BLaER1 (cell line): ENCODE measurements around the gene THOC6.

Experiments used
- H3K27ac ChIP-seq: shearing (Covaris generic); formaldehyde crosslinking; 2 replicates; pipeline ENCODE4 v1.8.1; 2022
- H3K27me3 ChIP-seq: shearing (Covaris generic); formaldehyde crosslinking; 2 replicates; pipeline ENCODE4 v1.8.1; 2022
- H3K36me3 ChIP-seq: shearing (Covaris generic); formaldehyde crosslinking; 2 replicates; pipeline ENCODE4 v1.8.1; 2022
- H3K4me1 ChIP-seq: shearing (Covaris generic); formaldehyde crosslinking; 2 replicates; pipeline ENCODE4 v1.8.1; 2022
- H3K4me2 ChIP-seq: shearing (Covaris generic); formaldehyde crosslinking; 2 replicates; pipeline ENCODE4 v1.8.1; 2022
- H3K4me3 ChIP-seq: shearing (Covaris generic); formaldehyde crosslinking; 2 replicates; pipeline ENCODE4 v1.8.1; 2022
- H3K9ac ChIP-seq: shearing (Covaris generic); formaldehyde crosslinking; 2 replicates; pipeline ENCODE4 v1.8.1; 2022
- H3K9me3 ChIP-seq: shearing (Covaris generic); formaldehyde crosslinking; 2 replicates; pipeline ENCODE4 v1.8.1; 2022
- H4K20me1 ChIP-seq: shearing (Covaris generic); formaldehyde crosslinking; 2 replicates; pipeline ENCODE4 v1.8.1; 2022
- Cebpa-rat ChIP-seq: shearing (Covaris generic); IDR thresholded peaks from 2 replicates; pipeline ENCODE4 v1.8.1; 2022

Gene THOC6

DNA sequence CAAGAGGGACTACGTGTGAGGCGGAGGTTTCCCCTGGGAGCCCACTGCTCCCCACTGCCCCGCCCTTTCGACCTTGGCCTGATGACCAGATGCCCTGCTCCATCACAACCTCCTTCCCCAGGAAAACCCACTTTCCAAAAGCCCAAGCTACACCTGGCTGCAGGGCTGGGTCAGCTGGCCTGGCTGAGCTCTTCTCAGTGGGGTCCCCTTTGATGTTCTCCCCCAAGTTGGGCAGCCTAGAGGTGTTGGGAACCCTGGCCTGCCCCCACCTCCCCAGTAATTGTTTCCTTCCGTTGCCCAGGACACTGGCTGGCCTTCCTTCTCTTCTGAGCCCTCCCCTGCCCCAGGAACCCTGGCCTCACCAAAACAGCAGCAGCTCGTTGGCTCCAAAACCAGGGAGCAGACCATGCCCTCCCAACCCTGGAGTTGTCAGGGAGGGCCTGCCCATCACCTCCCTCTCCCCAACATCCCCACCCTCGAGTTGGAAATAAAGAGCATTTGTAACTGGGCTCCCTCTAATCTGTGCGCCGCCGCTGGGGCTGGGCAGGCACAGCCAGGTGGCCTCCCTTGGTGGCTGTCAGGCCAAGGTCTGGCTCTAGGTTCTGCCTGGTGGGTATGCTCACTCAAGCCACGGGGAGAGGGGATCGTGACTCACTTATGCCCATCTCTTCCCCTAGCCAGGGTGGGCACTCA lies 9.7 kb upstream of the THOC6 start:
- Histone ChIP-seq H3K27me3 (peaks cover 64% of the 10 kb centered on the region), H3K4me1 (peaks cover 25% of the 10 kb centered on the region), H3K9me3 (no peaks in the 10 kb centered on the region), H3K4me2 (no peak overlapping the region), H3K36me3 (no peaks in the 10 kb centered on the region), H3K4me3 (no peak overlapping the region), H4K20me1 (peaks cover 13% of the 10 kb centered on the region; the same call in 1 of the 2 replicates), H3K9ac (no peak overlapping the region), H3K27ac (no peak overlapping the region)
- TF ChIP-seq Cebpa-rat: no peak

DNA sequence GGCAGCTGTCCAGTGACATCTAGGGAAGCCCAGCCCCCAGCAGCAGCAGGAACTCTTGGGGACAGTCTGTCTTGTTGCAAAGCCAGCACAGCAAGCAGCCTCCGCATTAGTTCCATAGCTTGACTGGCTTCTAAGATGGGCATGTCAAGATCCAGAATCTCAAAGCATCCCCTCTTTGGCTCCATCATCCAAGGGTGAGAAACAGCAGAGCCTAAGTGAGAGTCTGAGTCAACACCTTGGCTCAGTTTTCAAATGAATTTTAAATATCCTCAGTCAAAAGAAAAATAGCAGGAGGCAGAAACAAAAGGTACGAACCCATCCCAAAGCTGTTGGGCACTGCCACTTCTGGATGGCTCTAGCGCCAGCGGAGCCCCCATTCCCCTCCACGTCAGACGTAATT lies 8.9 kb upstream of the THOC6 start:
- H4K20me1 ChIP-seq: peaks cover 13% of the 10 kb centered on the region; the same call in 1 of the 2 replicates
- no peak overlapping the region for H3K9ac ChIP-seq
- H3K36me3 ChIP-seq: no peaks in the 10 kb centered on the region
- H3K27ac ChIP-seq: no peak overlapping the region
- peaks cover 60% of the 10 kb centered on the region for H3K27me3 ChIP-seq
- no peaks in the 10 kb centered on the region for H3K9me3 ChIP-seq
- peaks cover 32% of the 10 kb centered on the region for H3K4me1 ChIP-seq
- H3K4me3 ChIP-seq: no peak overlapping the region
- TF ChIP-seq Cebpa-rat: no peak
- no peak overlapping the region for H3K4me2 ChIP-seq

DNA sequence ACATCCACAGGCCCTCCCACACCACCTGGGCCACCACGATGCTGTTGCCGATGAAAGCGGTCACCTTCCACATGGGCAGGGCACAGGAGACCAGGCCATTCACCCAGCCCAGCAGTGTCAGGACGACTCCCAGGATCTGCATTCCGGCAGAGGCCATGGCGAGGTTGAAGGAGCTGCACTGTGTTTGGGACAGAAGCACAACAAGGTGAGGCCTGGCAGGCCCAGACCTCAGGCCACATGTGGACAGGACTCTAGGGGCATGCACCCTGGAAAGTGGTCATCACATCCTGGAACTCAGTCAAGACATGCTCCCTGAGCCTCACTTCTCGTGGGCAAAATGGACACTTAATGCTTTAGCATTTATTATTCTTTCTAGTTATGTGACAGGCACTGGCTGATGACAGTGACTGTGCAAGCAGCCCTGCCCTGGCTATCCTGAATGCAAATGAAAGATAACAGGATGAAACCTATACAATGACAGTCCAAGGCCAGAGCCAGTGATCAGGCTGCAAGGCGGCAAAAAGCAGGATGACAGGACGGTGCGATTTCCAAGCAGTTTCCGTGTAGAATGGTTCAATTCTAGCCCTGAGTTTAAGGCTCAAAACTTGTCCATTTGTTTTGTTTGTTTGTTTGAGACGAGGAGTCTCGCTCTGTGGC lies 7.8 kb upstream of the THOC6 start:
- peaks cover 40% of the 10 kb centered on the region for H3K4me1 ChIP-seq
- no peak overlapping the region for H3K27ac ChIP-seq
- H3K9me3 ChIP-seq: no peaks in the 10 kb centered on the region
- H3K9ac ChIP-seq: no peak overlapping the region
- no peak overlapping the region for H3K4me3 ChIP-seq
- peaks cover 13% of the 10 kb centered on the region for H4K20me1 ChIP-seq
- H3K36me3 ChIP-seq: no peaks in the 10 kb centered on the region
- no peak for TF ChIP-seq Cebpa-rat
- H3K4me2 ChIP-seq: no peak overlapping the region
- peaks cover 63% of the 10 kb centered on the region for H3K27me3 ChIP-seq

DNA sequence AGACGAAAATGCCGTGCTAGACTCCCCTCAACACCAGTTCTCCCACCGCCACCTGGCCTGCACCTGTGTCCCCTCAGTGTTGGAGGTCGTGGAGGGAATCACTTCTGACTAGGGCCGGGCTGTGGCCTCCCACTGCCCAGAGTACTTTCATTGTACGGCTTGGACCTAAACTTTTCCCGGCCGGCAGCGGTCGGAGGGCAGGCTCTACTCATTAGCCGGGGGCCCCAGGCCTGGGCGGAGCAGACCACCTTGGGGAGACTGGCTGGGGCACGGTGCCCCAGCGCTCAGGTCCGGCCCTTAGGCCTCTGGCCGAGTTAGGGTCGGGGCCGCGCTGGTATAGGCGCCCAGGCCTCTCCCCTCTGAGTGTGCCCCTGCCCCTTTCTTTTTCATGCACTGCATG lies 6.5 kb upstream of the THOC6 start:
- H3K4me2 ChIP-seq: no peak overlapping the region
- no peaks in the 10 kb centered on the region for H3K36me3 ChIP-seq
- peaks cover 58% of the 10 kb centered on the region for H3K27me3 ChIP-seq
- peaks cover 25% of the 10 kb centered on the region for H4K20me1 ChIP-seq
- no peaks in the 10 kb centered on the region for H3K9me3 ChIP-seq
- no peak overlapping the region for H3K9ac ChIP-seq
- H3K27ac ChIP-seq: no peak overlapping the region
- H3K4me3 ChIP-seq: no peak overlapping the region
- no peak for TF ChIP-seq Cebpa-rat
- peaks cover 47% of the 10 kb centered on the region for H3K4me1 ChIP-seq

DNA sequence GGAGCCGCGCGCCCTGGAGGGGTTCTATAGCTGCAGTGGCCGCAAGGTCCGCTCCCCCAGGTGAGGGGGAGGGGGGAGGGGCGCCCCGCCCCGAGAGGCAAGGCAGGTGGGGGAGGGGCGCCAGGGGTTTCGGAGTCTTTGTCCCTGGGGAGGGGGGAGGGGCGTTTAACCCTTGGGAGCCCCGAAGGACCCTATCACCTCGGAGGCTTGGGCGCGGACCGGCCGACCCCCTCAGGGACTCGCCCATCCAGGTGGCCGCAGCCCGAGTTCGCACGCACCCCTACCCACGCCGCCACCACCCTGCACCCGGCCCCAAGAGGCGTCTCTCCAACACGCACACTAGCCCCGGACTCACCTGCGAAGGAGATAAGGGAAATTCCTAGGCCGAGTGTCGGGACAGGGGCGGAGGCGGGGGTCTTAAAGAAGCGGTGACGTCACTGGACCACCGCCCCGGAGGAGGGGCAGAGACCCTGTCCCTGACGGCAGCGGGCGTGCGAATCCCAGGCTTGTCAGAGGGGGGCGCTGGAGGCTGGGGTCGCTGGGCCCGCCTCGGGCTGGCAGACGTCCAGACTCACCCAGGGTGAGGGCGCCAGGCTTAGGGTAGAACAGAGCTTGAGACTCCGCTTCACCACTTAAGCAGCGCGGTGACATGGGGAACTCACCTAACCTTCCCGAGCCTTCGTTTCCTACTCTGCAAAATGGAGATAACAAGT lies 5.9 kb upstream of the THOC6 start, which contains the start of gene CLDN6:
Gene CLDN6 (minus strand): TSS at position 390 of the 713 bp plus-strand sequence. CDS start 2,162 bp downstream, outside the sequence.
- Histone ChIP-seq H3K4me2 (peak within 1 kb of the TSS; percentile 17), H3K4me1 (peaks cover 47% of the 10 kb centered on the region), H3K9me3 (no peaks in the 10 kb centered on the region), H3K27me3 (peaks cover 52% of the 10 kb centered on the region), H3K36me3 (no peaks in the 10 kb centered on the region), H3K4me3 (no peak within 1 kb of the TSS), H3K9ac (no peak within 1 kb of the TSS), H3K27ac (no peak within 1 kb of the TSS), H4K20me1 (peaks cover 29% of the 10 kb centered on the region)
- no peak for TF ChIP-seq Cebpa-rat

DNA sequence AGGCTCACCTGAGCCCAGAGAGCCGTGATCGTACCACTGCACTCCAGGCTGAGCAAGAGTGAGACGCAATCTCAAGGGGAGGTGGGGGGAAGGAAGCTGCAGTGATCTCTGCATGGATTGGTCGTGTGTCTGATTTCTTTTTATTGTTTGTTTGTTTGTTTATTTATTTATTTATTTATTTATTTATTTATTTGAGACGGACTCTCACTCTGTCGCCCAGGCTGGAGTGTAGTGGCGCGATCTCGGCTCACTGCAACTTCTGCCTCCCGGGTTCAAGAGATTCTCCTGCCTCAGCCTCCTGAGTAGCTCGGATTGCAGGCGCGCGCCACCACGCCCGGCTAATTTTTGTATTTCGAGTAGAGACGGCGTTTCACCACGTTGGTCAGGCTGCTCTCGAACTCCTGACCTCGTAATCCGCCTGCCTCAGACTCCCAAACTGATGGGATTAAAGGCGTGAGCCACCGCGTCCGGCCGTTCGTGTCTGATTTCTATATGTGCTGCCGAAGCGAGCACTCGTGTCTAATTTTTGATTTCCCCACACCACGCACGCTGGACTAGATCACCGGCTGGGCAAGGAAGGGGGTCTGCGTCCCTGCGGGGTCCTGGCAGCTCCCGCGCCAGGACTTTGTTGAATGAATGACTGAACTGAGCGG lies 4.1 kb upstream of the THOC6 start:
- H3K9ac ChIP-seq: no peak overlapping the region
- peak overlapping the region; percentile 99 for H3K4me2 ChIP-seq
- H3K4me1 ChIP-seq: peaks cover 55% of the 10 kb centered on the region
- H3K36me3 ChIP-seq: no peaks in the 10 kb centered on the region
- TF ChIP-seq Cebpa-rat: no peak
- H3K4me3 ChIP-seq: peak overlapping the region; percentile 71
- peaks cover 35% of the 10 kb centered on the region for H3K27me3 ChIP-seq
- no peak overlapping the region for H3K27ac ChIP-seq
- no peaks in the 10 kb centered on the region for H3K9me3 ChIP-seq
- peaks cover 27% of the 10 kb centered on the region for H4K20me1 ChIP-seq

DNA sequence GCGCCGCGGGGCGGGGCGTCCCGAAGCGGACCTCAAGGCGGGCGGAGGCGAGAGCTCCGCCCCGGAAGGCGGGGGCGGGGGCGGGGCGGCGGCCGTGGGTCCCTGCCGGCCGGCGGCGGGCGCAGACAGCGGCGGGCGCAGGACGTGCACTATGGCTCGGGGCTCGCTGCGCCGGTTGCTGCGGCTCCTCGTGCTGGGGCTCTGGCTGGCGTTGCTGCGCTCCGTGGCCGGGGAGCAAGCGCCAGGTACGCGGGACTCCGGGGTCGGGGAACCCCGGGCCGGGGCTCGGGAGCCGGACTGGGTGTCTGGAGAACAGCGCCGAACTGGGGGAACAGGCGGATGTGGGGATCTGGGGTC lies 3.6 kb upstream of the THOC6 start, which contains the start of gene TNFRSF12A:
Gene TNFRSF12A (plus strand): TSS at position 122 of the 357 bp plus-strand sequence. CDS start 30 bp downstream, at position 152.
- Histone ChIP-seq H3K36me3 (no peaks in the 10 kb centered on the region), H3K9me3 (no peaks in the 10 kb centered on the region), H3K27ac (no peak within 1 kb of the TSS), H3K4me2 (peak within 1 kb of the TSS; percentile 99), H3K9ac (peak within 1 kb of the TSS; percentile 72; the same call in 1 of the 2 replicates), H3K27me3 (peaks cover 33% of the 10 kb centered on the region), H3K4me1 (peaks cover 60% of the 10 kb centered on the region), H3K4me3 (peak within 1 kb of the TSS; percentile 71), H4K20me1 (peaks cover 32% of the 10 kb centered on the region)
- no peak for TF ChIP-seq Cebpa-rat

DNA sequence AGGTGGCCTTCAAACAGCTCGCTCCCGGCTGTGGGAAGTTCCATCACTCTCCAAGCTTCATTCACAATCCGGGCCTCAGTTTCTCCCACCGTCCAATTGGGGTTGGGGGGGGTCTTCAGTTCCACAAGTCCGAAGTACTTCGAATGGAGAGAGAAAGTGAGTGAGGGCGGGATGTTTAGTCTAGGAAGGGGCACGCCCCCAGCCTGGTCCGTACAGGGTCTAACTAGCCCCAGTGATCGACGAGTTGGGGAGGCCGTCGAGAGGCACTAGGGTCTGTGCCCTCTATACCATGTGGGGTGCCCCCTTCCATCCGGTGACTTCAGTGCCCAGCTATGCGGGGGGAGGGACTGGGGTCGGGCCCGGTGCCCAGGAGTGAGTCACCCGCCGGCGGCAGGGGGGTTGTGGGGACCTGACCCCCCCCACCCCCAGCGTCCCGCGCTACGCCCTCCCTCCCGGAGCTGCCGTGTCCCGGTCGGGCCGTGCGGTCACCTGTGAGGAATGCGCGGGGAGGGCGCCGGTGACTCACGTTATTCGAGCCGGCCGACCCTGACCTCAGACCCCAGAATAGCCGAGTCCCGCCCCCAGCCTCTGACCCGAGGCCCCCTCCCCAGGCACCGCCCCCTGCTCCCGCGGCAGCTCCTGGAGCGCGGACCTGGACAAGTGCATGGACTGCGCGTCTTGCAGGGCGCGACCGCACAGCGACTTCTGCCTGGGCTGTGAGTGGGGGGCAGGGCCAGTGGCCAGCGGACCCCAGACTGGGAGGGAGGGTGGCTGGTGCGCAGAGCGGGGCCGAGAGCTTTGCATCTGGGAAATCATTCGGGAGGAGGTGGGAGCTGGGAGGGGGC lies 3.0 kb upstream of the THOC6 start:
- H3K36me3 ChIP-seq: peaks cover 6% of the 10 kb centered on the region
- no peaks in the 10 kb centered on the region for H3K9me3 ChIP-seq
- peak overlapping the region; percentile 71 for H3K4me3 ChIP-seq
- peaks cover 39% of the 10 kb centered on the region for H4K20me1 ChIP-seq
- no peak for TF ChIP-seq Cebpa-rat
- H3K4me2 ChIP-seq: peak overlapping the region; percentile 99
- H3K27ac ChIP-seq: no peak overlapping the region
- H3K9ac ChIP-seq: peak overlapping the region; percentile 72; the same call in 1 of the 2 replicates
- peaks cover 33% of the 10 kb centered on the region for H3K27me3 ChIP-seq
- peaks cover 65% of the 10 kb centered on the region for H3K4me1 ChIP-seq
